ENCODE data around the gene OFD1.

- TF ChIP-seq EZH2phosphoT487 (IDR thresholded peaks at IDR 0.05; ENCODE audit: borderline replicate concordance, low read length) (no peak), CTCF (conservative IDR thresholded peaks at IDR 0.05; ENCODE audit: low read depth, low read length) (no peak), EZH2 (IDR thresholded peaks at IDR 0.05; ENCODE audit: low read length, unreplicated experiment) (no peak)
Observed at GRCh38 chrX:13699183-13699826, 35.2 kb upstream of the OFD1 start.

Measured in PC-3 (cell line).